HUDEP-2 (cell line): Measurements from ENCODE around the gene UROS.

Source experiments
- DNase-seq, 76 experiments: peaks; one replicate each; lab custom pipeline; 2025; ENCODE audit not compliant: unreplicated experiment in 76 of 76; lab: John Stamatoyannopoulos, UW

Gene UROS

DNA sequence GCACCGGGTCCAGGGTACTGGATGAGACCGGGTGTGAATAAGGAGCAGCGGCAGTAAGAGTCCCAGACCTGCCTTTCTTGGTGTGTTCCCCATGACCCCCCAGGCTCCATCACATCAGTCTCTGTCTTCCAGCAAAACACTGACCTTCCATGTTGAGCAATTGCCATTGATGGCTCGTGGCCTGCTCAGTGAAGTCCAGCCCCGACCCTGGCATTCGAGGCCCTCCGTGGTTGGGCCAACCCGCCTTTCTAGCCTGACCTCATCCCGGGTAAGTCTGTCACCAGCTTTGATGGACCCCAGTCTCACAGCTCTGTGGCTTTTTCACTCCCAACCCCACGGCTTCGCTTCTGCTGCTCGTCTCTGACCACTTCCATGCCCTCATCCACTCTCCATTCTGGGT is 53.9 kb downstream of the UROS start:
- DNase-seq, result no peak

DNA sequence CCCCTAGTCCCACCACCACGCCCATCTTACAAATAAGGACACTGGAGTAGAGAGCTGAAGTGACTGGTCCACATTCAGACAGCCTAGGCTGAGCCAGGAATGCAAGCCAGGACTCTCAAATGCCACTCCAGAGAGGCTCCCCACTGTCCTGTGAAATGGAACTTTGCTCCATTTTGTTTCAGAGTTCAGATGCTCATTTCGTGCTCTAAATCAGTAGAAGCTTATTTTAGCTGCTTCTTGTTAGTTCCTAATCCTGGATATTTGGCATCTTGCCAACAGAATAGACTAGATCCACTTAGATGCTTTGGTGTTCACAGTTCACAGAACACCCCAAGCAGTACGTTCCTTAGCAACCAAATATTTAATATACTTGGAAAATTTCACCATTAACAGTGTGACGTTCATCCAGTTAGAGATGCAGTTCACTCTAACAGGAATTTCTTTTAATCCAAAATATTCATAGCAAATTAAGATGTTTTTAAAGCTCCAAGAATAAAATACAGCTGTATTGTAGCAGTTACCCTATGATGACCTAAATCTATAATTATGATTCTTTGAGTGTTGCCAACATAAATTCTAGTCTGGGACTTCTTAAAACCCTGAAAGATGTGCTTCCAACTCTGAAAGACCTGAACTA is 54.7 kb downstream of the UROS start:
- no peak for DNase-seq

DNA sequence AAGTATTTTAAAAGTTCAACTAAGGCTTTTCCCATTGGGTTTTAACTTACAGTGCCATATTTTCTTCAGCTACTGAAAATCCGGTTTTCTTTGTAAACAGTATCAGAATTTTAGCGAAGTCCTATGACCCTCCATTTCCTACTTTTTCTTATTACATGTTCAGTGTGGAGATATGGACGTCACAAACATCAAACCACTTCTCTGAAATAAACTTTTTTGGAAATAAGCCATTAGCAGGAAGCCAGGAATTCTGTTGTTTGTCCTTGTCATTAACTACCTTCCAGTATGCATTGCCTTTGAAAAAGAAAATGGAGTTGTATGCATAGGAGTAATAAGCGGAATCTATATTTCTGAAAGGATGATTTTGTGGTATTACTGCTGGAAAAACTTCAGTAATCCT is 56.5 kb downstream of the UROS start:
- no peak for DNase-seq

DNA sequence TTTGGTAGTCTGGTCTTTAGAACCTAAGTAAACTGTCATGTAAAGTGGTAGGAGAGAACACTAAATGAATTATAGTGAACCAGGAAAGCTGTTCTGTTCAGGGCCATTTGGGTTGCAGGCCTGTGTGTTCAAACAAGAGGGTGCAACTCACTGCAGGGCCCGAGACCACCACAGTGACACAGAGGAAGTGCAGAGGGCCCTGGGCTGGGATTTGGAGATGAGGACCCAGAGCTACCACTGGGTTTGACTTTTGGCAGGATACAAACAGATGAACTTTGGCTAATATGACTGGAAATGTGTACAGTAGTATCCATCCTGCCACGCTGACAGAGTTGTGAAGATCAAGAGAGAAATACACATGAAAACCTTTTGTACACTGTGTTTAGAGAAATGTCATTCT is 57.2 kb downstream of the UROS start:
- DNase-seq, result no peak

DNA sequence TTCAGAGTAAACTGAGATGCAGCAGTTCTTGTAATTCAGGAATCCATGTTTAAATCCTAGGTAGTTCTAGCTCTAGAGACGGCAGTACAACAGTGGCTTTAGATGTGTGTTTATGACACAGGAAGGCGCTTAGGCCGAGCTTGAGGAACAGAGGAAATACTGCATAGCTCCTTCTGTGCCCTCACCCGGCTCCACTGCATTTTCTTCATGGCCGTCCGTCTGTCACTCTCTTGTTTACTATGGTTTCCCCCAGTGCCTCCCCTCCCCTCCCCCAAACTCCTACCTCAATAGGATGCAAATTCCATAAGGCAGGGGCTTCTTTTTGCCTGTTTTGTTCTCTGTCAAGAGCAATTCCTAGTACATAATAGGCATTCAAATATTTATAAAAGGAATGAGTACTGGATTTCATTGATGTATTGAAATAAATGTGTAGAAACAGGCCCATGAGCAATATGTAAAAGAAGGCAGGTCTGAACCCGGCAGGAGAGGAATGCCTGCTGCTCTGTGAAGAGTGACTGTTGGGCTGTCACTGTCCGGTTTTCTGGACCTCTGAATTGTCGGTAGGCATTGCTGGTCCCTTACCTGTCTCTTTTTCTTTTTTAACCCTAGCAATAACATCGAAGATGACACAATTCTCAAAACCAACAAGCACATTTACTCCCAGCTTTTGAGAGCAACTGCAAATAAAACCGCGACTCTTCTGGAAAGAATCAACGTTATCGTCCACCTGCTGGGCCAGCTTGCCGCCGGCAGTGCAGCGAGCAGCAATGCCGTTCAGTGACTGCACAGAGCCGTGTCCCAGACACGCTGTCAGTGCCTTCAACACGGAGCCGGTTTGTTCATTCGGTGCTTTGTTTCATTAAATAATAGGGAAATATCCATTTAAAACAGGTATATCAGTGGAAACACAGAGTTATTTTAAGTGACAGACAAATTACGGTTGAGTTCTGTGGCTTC is 60.1 kb downstream of the UROS start:
- DNase-seq, result no peak

DNA sequence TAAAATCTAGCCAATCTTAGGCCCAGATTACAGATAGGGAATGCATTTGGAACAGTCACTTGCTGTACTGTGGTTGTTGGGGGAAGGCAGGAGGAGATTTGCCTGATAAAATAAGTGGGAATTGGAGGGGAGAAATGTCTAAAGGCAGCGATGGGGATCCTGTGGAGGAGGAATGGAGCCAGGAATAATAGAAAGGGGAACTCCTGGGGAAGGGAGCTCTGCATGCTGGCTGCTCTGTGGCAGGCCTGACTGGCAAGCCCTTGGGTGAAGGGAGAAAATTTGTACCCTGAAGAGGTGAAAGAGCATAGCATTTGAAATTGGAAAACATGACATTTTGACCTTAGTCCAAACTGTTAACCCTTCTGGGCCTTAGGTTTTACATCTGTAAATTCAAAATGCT is 61.1 kb downstream of the UROS start:
- no peak for DNase-seq

DNA sequence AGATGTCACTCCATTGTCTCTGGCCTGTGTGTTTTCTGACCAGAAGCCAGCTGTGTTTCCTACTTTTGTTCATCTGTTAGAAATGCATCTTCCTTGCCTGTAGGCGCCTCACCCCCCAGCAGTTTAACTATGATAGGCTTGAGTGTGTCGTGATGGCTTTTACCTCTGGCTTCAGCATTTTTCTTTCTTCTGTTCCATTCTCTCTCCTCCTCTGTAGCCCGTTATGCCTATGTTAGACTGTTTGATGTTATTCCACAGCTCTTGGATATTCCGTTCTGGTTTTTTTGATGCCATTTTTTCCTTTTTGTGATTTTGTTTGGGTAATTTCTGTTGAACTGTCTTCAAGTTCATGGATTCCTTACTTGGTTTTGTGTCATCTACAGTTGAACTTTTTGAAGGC is 65.3 kb downstream of the UROS start:
- DNase-seq, result no peak

DNA sequence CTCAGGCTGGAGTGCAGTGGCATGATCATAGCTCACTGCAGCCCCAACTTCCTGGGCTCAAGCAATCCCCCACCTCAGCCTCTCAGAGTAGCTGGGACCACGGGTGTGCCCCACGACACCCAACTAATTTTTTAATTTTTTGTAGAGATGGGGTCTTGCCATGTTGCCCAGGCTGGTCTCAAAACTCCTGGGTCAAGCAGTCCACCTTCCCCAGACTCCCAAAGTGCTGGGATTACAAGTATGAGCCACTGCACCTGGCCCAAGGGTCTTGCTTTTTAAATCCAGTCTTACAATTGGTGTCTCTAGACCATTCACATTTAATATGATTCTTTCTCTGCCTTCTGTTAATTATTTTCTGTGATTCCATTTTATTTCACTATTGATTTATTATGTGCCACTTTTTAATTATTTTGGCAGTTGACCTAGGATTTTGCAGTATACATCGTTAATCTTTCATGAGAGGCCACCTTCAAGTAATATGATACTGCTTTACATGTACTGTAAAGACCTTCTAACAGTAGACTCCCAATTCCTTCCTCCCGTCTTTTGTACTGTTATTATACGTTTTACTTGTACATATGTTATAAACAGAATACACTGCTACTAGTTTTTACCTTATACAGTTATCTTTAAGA is 66.1 kb downstream of the UROS start:
- DNase-seq, result no peak

DNA sequence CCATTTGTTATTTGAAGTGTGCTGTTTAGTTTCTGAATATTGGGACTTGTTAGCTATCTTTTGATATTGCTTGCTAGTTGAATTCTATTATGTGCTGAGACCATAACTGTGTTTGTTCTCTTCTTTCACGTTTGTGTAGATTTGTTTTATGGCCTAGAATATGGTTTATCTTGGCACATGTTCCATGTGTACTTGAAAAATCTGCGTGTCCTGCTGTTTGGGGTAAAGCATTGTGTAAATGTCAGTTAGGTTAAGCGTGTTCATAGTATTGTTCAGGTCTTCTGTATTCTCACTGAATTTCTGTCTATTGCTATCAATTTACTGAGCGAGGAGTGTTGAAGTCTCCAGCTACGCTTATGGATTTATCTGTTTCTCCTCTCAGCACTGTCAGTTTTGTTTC is 66.9 kb downstream of the UROS start:
- no peak for DNase-seq

DNA sequence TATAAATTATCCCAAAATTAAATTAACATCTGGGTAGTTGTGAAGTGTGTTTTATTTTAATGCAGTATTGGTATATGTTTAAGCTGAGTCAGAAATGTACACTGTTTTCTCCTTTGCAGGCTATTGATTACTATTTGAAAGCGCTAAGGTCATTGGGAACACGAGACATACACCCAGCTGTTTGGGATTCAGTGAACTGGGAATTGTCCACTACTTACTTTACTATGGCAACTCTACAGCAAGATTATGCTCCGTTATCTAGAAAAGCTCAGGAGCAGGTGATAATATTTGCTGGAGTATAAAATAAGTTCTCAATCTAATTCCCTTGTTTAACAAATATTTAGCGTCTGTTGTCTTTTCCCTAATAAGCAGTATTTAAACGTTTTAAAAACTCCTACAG is 75.6 kb downstream of the UROS start:
- DNase-seq, result no peak

DNA sequence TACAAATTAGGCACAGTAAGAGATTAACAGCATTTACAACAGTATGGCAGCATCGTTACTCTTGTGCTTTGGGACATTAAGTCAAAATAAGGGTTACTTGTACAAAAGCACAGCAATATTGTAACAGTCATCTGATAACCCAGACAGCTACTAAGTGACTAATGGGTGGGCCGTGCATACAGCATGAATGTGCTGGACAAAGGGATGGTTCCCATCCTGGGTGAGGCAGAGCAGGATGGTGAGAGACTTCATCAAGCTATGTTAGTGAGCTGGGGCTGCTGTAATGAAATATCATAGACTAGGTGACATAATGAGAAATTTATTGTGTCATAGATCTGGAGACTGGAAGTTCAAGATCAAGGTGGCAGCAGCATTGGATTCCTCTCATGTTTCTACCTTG is 78.1 kb downstream of the UROS start:
- DNase-seq, result no peak

DNA sequence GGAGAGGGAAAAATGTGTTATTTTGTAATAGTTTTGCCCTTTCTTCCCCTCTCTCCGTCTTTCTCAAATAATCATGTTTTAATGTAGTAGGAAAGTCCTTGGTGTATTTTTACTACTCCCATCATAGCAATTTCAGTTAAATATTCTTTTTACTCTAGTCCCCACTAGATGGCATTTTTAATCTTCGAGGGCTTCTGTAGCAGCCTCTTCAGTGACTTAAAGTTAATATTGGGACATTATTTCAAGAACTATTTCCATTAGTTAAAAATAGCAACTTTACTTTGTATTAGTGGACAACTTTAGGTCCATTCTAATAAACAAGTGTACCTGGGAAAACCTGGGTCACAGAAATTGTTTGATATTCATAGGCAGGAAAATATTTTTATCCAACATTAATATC is 80.6 kb downstream of the UROS start:
- DNase-seq, result peak in 2 of 76 experiments; percentile 3 to 4

DNA sequence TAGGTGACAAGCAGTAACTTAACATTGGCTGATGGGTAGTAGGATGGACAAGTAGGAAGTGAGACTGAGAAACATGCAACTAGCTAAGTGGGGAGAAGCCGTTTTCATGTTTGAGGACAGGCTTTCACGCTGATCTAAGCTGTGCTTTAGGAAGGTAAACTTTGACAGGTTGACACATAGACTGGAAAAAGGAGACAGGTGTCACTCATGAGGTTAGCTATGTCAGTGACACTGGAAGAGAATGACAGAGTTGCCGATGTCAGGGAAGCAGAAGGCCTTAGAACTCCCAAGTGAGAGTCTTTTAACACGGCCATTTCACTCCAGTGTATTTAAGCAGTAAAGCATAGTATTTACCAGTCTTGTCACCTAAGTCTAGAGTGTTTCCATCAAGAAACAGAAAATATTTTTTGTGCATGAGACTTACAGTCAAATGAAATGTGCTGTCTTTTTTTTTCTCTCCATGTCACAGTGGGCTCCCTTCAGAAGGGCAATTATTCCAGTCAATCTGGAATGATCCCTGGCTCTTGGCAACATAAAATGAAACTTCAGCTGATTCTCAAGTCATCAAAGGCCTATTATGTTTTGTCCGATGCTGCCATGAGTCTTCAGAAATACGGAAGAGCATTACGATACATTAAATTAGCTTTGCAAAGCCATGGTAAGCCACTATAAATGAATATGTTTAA is 82.9 kb downstream of the UROS start:
- DNase-seq, result no peak
